ENCODE data around the gene LRRK1. TPM values are rescaled to one million over a fixed set of nuclear protein-coding genes. Genes with fewer than 3 reads are reported as not detected.

LRRK1 gene
- polyA plus RNA-seq, 1 experiment = 16.9 TPM

GRCh38 chr15:101108791-101109190, 189.6 kb downstream of the LRRK1 start:
- POLR2A ChIA-PET = interaction anchor here (0.5 kb wide), 1 partner anchor 158 kb away, joined by 4 read pairs; no protein-coding TSS in a partner anchor
- H3K4me3 ChIP-seq (ENCODE audit: low read depth, low read length) = no peak overlapping the region
- no peak for TF ChIP-seq CTCF (IDR thresholded peaks at IDR 0.05; ENCODE audit: insufficient read depth, low read depth, low read length)
- H3K27me3 ChIP-seq (ENCODE audit: control insufficient read depth, insufficient read depth, low read length) = no peaks in the 10 kb centered on the region; the same call in 1 of the 2 replicates
- no peak for DNase-seq (ENCODE audit: low read depth)
- CTCF ChIA-PET = no interaction called here
- no peaks in the 10 kb centered on the region for H3K36me3 ChIP-seq (ENCODE audit: control insufficient read depth, insufficient read depth, low read length)

GRCh38 chr15:101110681-101111569, 191.8 kb downstream of the LRRK1 start:
- Histone ChIP-seq H3K36me3 (ENCODE audit: control insufficient read depth, insufficient read depth, low read length) (no peaks in the 10 kb centered on the region), H3K27me3 (ENCODE audit: control insufficient read depth, insufficient read depth, low read length) (no peaks in the 10 kb centered on the region; the same call in 1 of the 2 replicates), H3K4me3 (ENCODE audit: low read depth, low read length) (no peak overlapping the region)
- CTCF ChIA-PET = interaction anchor here (1.0 to 1.3 kb wide), 4 partner anchors 9 to 24 kb away, joined by 3 read pairs; no protein-coding TSS in a partner anchor
- TF ChIP-seq CTCF (IDR thresholded peaks at IDR 0.05; ENCODE audit: insufficient read depth, low read depth, low read length) = no peak
- DNase-seq (ENCODE audit: low read depth) = no peak
- POLR2A ChIA-PET = no interaction called here

GRCh38 chr15:101111570-101112262, 192.6 kb downstream of the LRRK1 start:
- Histone ChIP-seq H3K27me3 (ENCODE audit: control insufficient read depth, insufficient read depth, low read length) (no peaks in the 10 kb centered on the region; the same call in 1 of the 2 replicates), H3K4me3 (ENCODE audit: low read depth, low read length) (no peak overlapping the region), H3K36me3 (ENCODE audit: control insufficient read depth, insufficient read depth, low read length) (no peaks in the 10 kb centered on the region)
- CTCF ChIA-PET = interaction anchor here (1.0 to 1.3 kb wide), 4 partner anchors 10 to 25 kb away, joined by 3 read pairs; no protein-coding TSS in a partner anchor
- DNase-seq (ENCODE audit: low read depth) = no peak
- no peak for TF ChIP-seq CTCF (IDR thresholded peaks at IDR 0.05; ENCODE audit: insufficient read depth, low read depth, low read length)
- POLR2A ChIA-PET = no interaction called here

- H3K4me3 ChIP-seq (ENCODE audit: low read depth, low read length) = no peak overlapping the region
- ChIA-PET CTCF (interaction anchor here (1.0 to 1.1 kb wide), 2 partner anchors 13 to 26 kb away, joined by 3 read pairs; no protein-coding TSS in a partner anchor), POLR2A (no interaction called here)
- TF ChIP-seq CTCF (IDR thresholded peaks at IDR 0.05; ENCODE audit: insufficient read depth, low read depth, low read length) = no peak
- no peak for DNase-seq (ENCODE audit: low read depth)
- H3K36me3 ChIP-seq (ENCODE audit: control insufficient read depth, insufficient read depth, low read length) = no peaks in the 10 kb centered on the region
- H3K27me3 ChIP-seq (ENCODE audit: control insufficient read depth, insufficient read depth, low read length) = no peaks in the 10 kb centered on the region; the same call in 1 of the 2 replicates
These were observed 193.4 kb downstream of the LRRK1 start for GRCh38 chr15:101112336-101113113.

Data from BJ (cell line).